Heart right ventricle (tissue), 16 donors: ENCODE results near the gene GABPA. TPM values are rescaled to one million over a fixed set of nuclear protein-coding genes. Genes with fewer than 3 reads are reported as not detected.
"Not testable (repeated sequence)": the region's sequence is repeated elsewhere in the genome, so short reads cannot be mapped to it uniquely, and the experiment has no call there.

ENCODE experiments used
- ATAC-seq, 8 donors: fragments of 200-7000 bp; cut with Tn5 transposase; one replicate each; pipeline ENCODE4 v1.9.1; 2020; ENCODE audit warnings: mild to moderate bottlenecking in 8 of 8, moderate library complexity in 8 of 8, moderate number of reproducible peaks in 1 of 8
- DNase-seq, 2 donors: peaks; one replicate each; pipeline ENCODE4 v3.0.0-alpha.2; 2020
- H3K27ac ChIP-seq, 10 donors: fragments of 200-600 bp; sonication (generic) in 2 of 10; one replicate each; pipeline versions ENCODE4 v1.5.0 to v1.8.0; 2020 to 2022; ENCODE audit warnings: mild to moderate bottlenecking in 3 of 10
- H3K27me3 ChIP-seq, 7 donors: fragments of 200-600 bp; one replicate each; pipeline ENCODE4 v1.8.0; 2021 to 2022; ENCODE audit warnings: mild to moderate bottlenecking in 2 of 7
- H3K36me3 ChIP-seq, 9 donors: fragments of 200-600 bp; sonication (generic) in 1 of 9; one replicate each; pipeline versions ENCODE4 v1.5.0 to v1.8.0; 2020 to 2022; ENCODE audit warnings: mild to moderate bottlenecking in 2 of 9
- H3K4me1 ChIP-seq, 9 donors: fragments of 200-600 bp; sonication (generic) in 1 of 9; one replicate each; pipeline versions ENCODE4 v1.5.0 to v1.8.0; 2020 to 2022; ENCODE audit warnings: mild to moderate bottlenecking in 4 of 9
- H3K4me3 ChIP-seq, 10 donors: fragments of 200-600 bp; sonication (generic) in 2 of 10; one replicate each; pipeline versions ENCODE4 v1.5.0 to v1.8.0; 2020 to 2022; ENCODE audit warnings: mild to moderate bottlenecking in 7 of 10, moderate library complexity in 2 of 10
- H3K9me3 ChIP-seq, 11 donors: fragments of 200-600 bp in 10 of 11; sonication (generic) in 2 of 11; one replicate each; pipeline versions ENCODE4 v1.5.0 to v1.8.0; 2013 to 2022; ENCODE audit warnings: mild to moderate bottlenecking in 2 of 11, control low read depth in 1 of 11, moderate library complexity in 1 of 11
- WGBS, 2 donors: extraction: QIAGEN DNeasy Blood & Tissue Kit; methylation state at CpG; one replicate each; pipeline ENCODE4 v1.1.7; 2013; ENCODE audit warnings: inconsistent platforms in 1 of 2; 5-methylcytosine and 5-hydroxymethylcytosine counted together
- intact Hi-C, 10 donors: fragments of 100-400 bp; cut with DNase I; formaldehyde crosslinking; loops; one replicate each; pipeline versions ENCODE4 v1.11.1 to v1.14.2; 2022
- polyA plus RNA-seq, 2 donors: library from polyadenylated mRNA; stranded (reverse); fragments of 200-250 nt; gene quantifications; one replicate each; pipeline ENCODE4 v1.2.3, GENCODE V29; 2013
- total RNA-seq, 10 donors: library from RNA; stranded (reverse); fragmentation: NEBNext Ultra II Directional in 3 of 10; extraction: Animal tissue kit (Norgen Biotek cat#: 25700) in 3 of 10; gene quantifications; one replicate each; pipeline versions ENCODE4 v1.2.1 to v1.2.4, GENCODE V29; 2021 to 2023
- TF ChIP-seq, protein P1 (sequence below), 9 donors: fragments of 200-600 bp; sonication (generic) in 2 of 9; IDR thresholded peaks; one replicate each; pipeline versions ENCODE4 v1.5.0 to v1.8.0; 2021 to 2022; ENCODE audit warnings: antibody characterized with exemption in 9 of 9, mild to moderate bottlenecking in 5 of 9, moderate library complexity in 1 of 9
- donor health status: Arrhythmogenic right ventricular cardiomyopathy.
- donor health status: ischemic (EF 13 %, LVEDD 7.1; RV severe dilation, severe dysfunction).
- donor health status: healthy with polysubstance abuse.
- donor health status: DM: no; HTN: yes; CAD: no.
- donor health status: DM: no; HTN: no; CAD: no.
- donor health status: ischemic (EF 25% LVEDD 6.9; RV normal size, moderate dysfunction).
- donor health status: ischemic (EF 25% LVEDD 5.7; RV mildly dilated, moderate dysfunction).
- donor health status: healthy.
- donor health status: DM: yes; HTN: yes; CAD: no.
- donor health status: Ischemic cardiomyopathy.
- donor health status: ischemic (EF 35%, LVEDD 5.7; RV mildly dilated, moderate dysfunction).
- donor health status: nonischemic (EF 11% LVEDD 7.7; RV severe dilation, severe dysfunction).
- donor health status: DM: yes; HTN: yes; CAD: no.
- donor health status: PGD.
- donor health status: ischemic (EF 29% LVEDD 5.4; RV normal size, mild dysfunction).
- donor health status: nonischemic (EF 23%, LVEDD 6.1; RV moderate dilation, normal function).

Gene GABPA
- total and polyA plus RNA-seq, 12 donors, result 5.1 to 18.4 (median 14.0) TPM

DNA sequence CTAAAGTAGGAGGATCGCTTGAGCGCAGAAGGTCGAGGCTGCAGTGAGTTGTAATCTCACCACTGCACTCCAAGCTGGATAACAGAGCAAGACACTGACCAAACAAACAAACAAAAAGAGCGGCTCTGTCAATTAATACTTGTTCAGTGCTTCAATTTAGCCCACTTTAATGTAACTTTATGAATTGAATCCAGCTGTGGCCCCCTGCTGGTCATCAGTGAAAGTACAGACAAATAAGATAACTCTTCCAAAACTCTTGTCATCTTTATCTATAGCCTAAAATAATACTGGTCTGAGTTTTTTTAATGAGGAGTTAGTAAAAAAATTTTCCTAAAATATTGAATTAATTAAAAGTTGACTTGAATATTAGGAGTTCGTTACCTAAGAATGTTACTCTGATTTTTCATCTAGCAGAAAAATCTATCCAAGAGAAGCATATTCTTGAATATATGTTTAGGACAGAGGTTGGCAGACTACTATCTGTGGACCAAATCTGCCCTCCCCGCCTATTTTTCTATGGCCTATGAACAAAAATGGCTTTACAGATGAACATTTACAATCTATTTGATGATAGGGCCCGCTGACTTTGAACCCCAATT is 26.2 kb upstream of the GABPA start:
- H3K4me3 ChIP-seq, result no peak overlapping the region
- ATAC-seq (peak in 1 of 8 donors; percentile 26), DNase-seq (peak in 1 of 2 donors; percentile 43)
- no peak overlapping the region for H3K27ac ChIP-seq
- H3K36me3 ChIP-seq, result peaks cover 0 to 84% (median 13%) of the 10 kb centered on the region in 9 donors
- intact Hi-C loops, result loop anchor here (1.0 to 5.0 kb wide), 4 partner anchors 66 to 101 kb away; partner anchors contain the start of gene MRPL39 (in 3 of the 10)
- H3K9me3 ChIP-seq, result no peaks in the 10 kb centered on the region
- WGBS, 2 donors, result 67 to 70% methylated on average over 7 of the region's 7 CpGs
- TF ChIP-seq, protein P1, sequence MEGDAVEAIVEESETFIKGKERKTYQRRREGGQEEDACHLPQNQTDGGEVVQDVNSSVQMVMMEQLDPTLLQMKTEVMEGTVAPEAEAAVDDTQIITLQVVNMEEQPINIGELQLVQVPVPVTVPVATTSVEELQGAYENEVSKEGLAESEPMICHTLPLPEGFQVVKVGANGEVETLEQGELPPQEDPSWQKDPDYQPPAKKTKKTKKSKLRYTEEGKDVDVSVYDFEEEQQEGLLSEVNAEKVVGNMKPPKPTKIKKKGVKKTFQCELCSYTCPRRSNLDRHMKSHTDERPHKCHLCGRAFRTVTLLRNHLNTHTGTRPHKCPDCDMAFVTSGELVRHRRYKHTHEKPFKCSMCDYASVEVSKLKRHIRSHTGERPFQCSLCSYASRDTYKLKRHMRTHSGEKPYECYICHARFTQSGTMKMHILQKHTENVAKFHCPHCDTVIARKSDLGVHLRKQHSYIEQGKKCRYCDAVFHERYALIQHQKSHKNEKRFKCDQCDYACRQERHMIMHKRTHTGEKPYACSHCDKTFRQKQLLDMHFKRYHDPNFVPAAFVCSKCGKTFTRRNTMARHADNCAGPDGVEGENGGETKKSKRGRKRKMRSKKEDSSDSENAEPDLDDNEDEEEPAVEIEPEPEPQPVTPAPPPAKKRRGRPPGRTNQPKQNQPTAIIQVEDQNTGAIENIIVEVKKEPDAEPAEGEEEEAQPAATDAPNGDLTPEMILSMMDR (IDR thresholded peaks at IDR 0.05), result peak; percentile 79 to 93 (median 85)
- H3K27me3 ChIP-seq, result no peaks in the 10 kb centered on the region
- peaks cover 0 to 32% (median 8%) of the 10 kb centered on the region in 9 donors for H3K4me1 ChIP-seq

DNA sequence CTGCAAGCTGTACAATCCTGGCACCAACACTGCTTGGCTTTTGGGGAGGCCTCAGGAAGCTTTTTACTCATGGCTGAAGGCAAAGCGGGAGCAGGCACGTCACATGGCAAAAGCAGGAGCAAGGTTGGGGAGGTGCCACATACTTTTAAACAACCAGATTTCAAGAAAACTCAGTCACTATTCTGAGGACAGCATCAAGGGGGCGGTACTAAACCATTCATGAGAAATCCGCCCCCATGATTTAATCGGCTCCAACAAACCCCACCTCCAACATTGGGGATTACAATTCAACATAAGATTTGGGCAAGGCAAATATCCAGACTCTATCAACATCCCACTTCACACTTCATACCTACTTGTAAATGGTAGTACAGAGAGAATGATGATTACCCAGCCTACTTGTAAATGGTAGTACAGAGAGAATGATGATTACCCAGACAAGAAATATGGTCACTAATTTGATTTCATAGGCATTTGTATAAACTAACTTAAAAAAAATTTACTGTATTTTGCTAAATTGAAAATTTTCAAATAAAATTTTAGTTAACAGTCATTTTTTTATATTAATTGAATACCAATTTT is 25.0 kb upstream of the GABPA start:
- 73 to 79% methylated on average over 5 of the region's 5 CpGs for WGBS, 2 donors
- Histone ChIP-seq H3K9me3 (no peaks in the 10 kb centered on the region), H3K4me1 (peaks cover 0 to 32% (median 8%) of the 10 kb centered on the region in 9 donors), H3K4me3 (no peak overlapping the region), H3K36me3 (peaks cover 0 to 84% (median 18%) of the 10 kb centered on the region in 9 donors), H3K27me3 (no peaks in the 10 kb centered on the region), H3K27ac (peak overlapping the region in 1 of 10 donors; percentile 12)
- TF ChIP-seq, protein P1 (IDR thresholded peaks at IDR 0.05), result no peak
- ATAC-seq (no peak), DNase-seq (no peak)
- intact Hi-C loops, result loop anchor here (2.0 to 5.0 kb wide), 3 partner anchors 67 to 102 kb away; partner anchors contain the start of gene MRPL39 (in 3 of the 10)

DNA sequence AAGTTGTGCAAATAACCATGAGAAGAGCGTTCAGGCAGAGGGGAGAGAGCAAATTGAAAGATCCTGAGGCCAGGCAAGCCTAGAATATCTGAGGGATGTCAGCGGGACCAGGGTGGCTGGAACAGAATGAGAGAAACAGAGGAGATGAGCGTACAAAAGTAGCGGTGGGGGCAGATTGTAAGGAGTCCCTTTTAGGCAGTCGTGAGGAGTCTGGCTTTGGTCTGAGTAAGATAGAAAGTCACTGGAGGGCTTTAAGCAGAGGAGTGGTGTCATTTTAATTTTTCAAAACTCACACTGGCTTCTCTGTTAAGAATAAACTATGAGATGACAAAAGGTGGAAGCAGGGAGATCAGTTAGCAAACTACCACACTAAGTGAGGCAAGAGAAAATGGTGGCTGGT is 24.2 kb upstream of the GABPA start:
- ATAC-seq (no peak), DNase-seq (no peak)
- Histone ChIP-seq H3K4me3 (no peak overlapping the region), H3K4me1 (peaks cover 0 to 32% (median 8%) of the 10 kb centered on the region in 9 donors), H3K9me3 (no peaks in the 10 kb centered on the region), H3K36me3 (peaks cover 0 to 84% (median 24%) of the 10 kb centered on the region in 9 donors), H3K27me3 (no peaks in the 10 kb centered on the region), H3K27ac (no peak overlapping the region)
- TF ChIP-seq, protein P1 (IDR thresholded peaks at IDR 0.05), result no peak
- 94 to 95% methylated on average over 5 of the region's 5 CpGs for WGBS, 2 donors
- intact Hi-C loops, result no loop called here

DNA sequence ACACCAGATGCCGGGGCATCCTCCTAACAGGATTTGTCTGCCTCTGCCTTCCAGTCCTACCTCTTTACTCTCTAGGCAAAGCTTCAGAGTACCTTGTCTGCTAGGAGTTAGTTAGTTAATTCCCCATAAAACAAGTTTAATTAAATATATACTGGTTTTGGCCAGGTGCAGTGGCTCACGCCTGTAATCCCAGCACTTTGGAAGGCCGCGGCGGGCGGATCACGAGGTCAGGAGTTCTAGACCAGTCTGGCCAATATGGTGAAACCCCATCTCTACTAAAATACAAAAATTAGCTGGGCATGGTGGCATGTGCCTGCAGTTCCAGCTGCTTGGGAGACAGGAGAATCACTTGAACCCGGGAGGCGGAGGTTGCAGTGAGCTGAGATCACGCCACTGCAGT is 20.7 kb upstream of the GABPA start:
- ATAC-seq, DNase-seq, intact Hi-C loops, H3K27ac ChIP-seq, H3K9me3 ChIP-seq, H3K4me3 ChIP-seq, H3K27me3 ChIP-seq: not testable (repeated sequence)
- H3K36me3 ChIP-seq, result peaks cover 0 to 82% (median 20%) of the 10 kb centered on the region in 9 donors
- 98 to 100% methylated on average over 10 of the region's 10 CpGs for WGBS, 2 donors
- peaks cover 0 to 43% (median 15%) of the 10 kb centered on the region in 9 donors for H3K4me1 ChIP-seq
